OCI-LY7 (cell line): Measurements from ENCODE around the gene COPS9. TPM values are rescaled to one million over a fixed set of nuclear protein-coding genes. Genes with fewer than 3 reads are reported as not detected.

Source experiments
- BruUV-seq: library from RNA; stranded (reverse); fragments of 400-500 nt; replicated peaks from 2 replicates; lab custom pipeline; 2021; lab: Mats Ljungman, UMichigan
- CTCF ChIA-PET: fragments of 300-600 bp; sonication (Branson Sonifier 250); formaldehyde crosslinking; loops from one replicate; lab custom pipeline; 2022; ENCODE audit warnings: antibody characterized with exemption; ENCODE audit not compliant: unreplicated experiment; lab: Charles Lee
- POLR2A ChIA-PET: fragments of 300-600 bp; sonication (Branson Sonifier 250); formaldehyde crosslinking; loops from one replicate; lab custom pipeline; 2022; ENCODE audit warnings: antibody characterized with exemption; lab: Charles Lee
- DNase-seq: peaks from one replicate; pipeline ENCODE4 v3.0.0-alpha.2; 2015; ENCODE audit warnings: low spot score
- H2AFZ ChIP-seq: fragments of 200-600 bp; sonication (generic), shearing (Covaris generic); 2 replicates; pipeline ENCODE4 v1.6.1; 2014; ENCODE audit warnings: mild to moderate bottlenecking, antibody characterized with exemption, low read length, moderate library complexity
- H3K27ac ChIP-seq: fragments of 200-600 bp; sonication (generic); 2 replicates; pipeline ENCODE4 v1.5.1; 2014; ENCODE audit warnings: mixed run types, low read depth, mild to moderate bottlenecking, moderate library complexity, low read length, inconsistent platforms; ENCODE audit not compliant: poor library complexity, severe bottlenecking
- H3K36me3 ChIP-seq: fragments of 200-600 bp; sonication (generic); 2 replicates; pipeline ENCODE4 v1.6.1; 2014; ENCODE audit warnings: mild to moderate bottlenecking, antibody characterized with exemption, low read length, moderate library complexity, mixed read lengths; ENCODE audit not compliant: insufficient read depth
- H3K4me1 ChIP-seq: fragments of 200-600 bp; sonication (generic); 2 replicates; pipeline ENCODE4 v1.5.1; 2014; ENCODE audit warnings: mild to moderate bottlenecking, low read length; ENCODE audit not compliant: insufficient read depth, poor library complexity, severe bottlenecking
- H3K4me2 ChIP-seq: fragments of 200-600 bp; sonication (generic); 2 replicates; pipeline ENCODE4 v1.6.1; 2014; ENCODE audit warnings: mild to moderate bottlenecking, low read length
- H3K4me3 ChIP-seq: fragments of 200-600 bp; sonication (generic); 2 replicates; pipeline ENCODE4 v1.5.1; 2014; ENCODE audit warnings: mild to moderate bottlenecking, low read depth, low read length; ENCODE audit not compliant: poor library complexity, severe bottlenecking
- H3K79me2 ChIP-seq: fragments of 200-600 bp; sonication (generic); 2 replicates; pipeline ENCODE4 v1.6.1; 2016; ENCODE audit warnings: low read depth, mild to moderate bottlenecking, low read length, moderate library complexity, mixed read lengths; ENCODE audit not compliant: insufficient read depth
- H3K9me2 ChIP-seq: fragments of 200-600 bp; sonication (generic); 2 replicates; pipeline ENCODE4 v1.6.1; 2016; ENCODE audit warnings: mild to moderate bottlenecking, low read length, mixed read lengths; ENCODE audit not compliant: insufficient read depth
- H3K9me3 ChIP-seq: fragments of 200-600 bp; sonication (generic); 2 replicates; pipeline ENCODE4 v1.6.1; 2014; ENCODE audit warnings: mild to moderate bottlenecking, mixed run types, low read length, mixed read lengths
- H4K20me1 ChIP-seq: fragments of 200-600 bp; sonication (generic); 2 replicates; pipeline ENCODE4 v1.6.1; 2014; ENCODE audit warnings: mild to moderate bottlenecking, antibody characterized with exemption, low read length, moderate library complexity, mixed read lengths; ENCODE audit not compliant: insufficient read depth
- CTCF ChIP-seq: fragments of 200-600 bp; sonication (generic); conservative IDR thresholded peaks from 2 replicates; pipeline ENCODE4 v1.5.1; 2014; ENCODE audit warnings: mild to moderate bottlenecking, antibody characterized with exemption, low read length, moderate library complexity, mixed read lengths
- EZH2phosphoT487 ChIP-seq: fragments of 200-600 bp; sonication (generic); IDR thresholded peaks from 2 replicates; pipeline ENCODE4 v1.6.1; 2018; ENCODE audit warnings: low read depth, borderline replicate concordance, mild to moderate bottlenecking, mixed run types, antibody characterized with exemption, low read length, moderate library complexity, mixed read lengths
- intact Hi-C: fragments of 100-400 bp; cut with micrococcal nuclease; formaldehyde crosslinking; loops from one replicate; pipeline ENCODE4 v1.10.0; 2022; ENCODE audit not compliant: unreplicated experiment
- total RNA-seq, 2 experiments: library from RNA; depleted of rRNA in 1 of 2; stranded (reverse); fragments of >200 nt in 1 of 2; shearing (Covaris generic) in 1 of 2; gene quantifications; 2 replicates each; pipeline ENCODE4 v1.2.3, GENCODE V29; 2014 to 2022

The COPS9 gene
- total RNA-seq, 2 experiments from 2014 or later: 106 to 159 TPM

DNA sequence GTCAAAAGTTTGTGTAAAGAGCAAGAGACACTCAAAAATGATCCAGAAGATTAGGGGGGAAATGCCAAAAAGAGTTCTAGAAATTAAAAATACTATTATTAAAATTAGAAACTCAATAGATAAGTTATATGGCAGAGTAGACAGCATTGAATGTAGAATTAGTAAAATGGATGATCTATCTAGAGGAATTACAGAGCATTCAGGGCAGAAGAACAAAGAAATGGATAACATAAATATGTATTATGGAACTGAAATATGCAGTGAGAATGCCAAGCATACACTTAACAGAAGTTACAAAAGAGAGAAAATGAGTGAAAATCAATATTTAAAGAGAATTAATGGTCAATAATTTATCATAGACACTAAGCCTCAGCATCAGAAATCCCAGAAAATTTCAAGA lies 49.5 kb downstream of the COPS9 start:
- H3K9me3 ChIP-seq: no peaks in the 10 kb centered on the region
- CTCF ChIA-PET: no interaction called here

More for the DNA sequence above, 49.5 kb downstream of the COPS9 start:
- Histone ChIP-seq H4K20me1 (0 out of 2 replicates have a peak, but pooled peaks cover 4% of the 10 kb centered on the region), H3K27ac (no peak overlapping the region), H2AFZ (no peak overlapping the region), H3K4me1 (no peaks in the 10 kb centered on the region), H3K4me3 (no peak overlapping the region), H3K9me2 (no peaks in the 10 kb centered on the region), H3K36me3 (no peaks in the 10 kb centered on the region), H3K4me2 (no peak overlapping the region), H3K79me2 (no peaks in the 10 kb centered on the region)
- no TSS peak for BruUV-seq
- no peak for DNase-seq
- TF ChIP-seq EZH2phosphoT487 (no peak), CTCF (no peak)
- POLR2A ChIA-PET: no interaction called here
- intact Hi-C loops: no loop called here

Other genes with a start within 250 kb of the COPS9 start
- 67.1 and 86.7 TPM in 2 replicates for gene NDUFA10, start 111.0 kb downstream of the COPS9 start, total RNA-seq (2014; rRNA removed; shearing (Covaris generic))
- gene NDUFA10, start 111.0 kb downstream of the COPS9 start, total RNA-seq (2022): 91.9 and 114 TPM in 2 replicates
- gene OR6B2, start 105.9 kb downstream of the COPS9 start, total RNA-seq (2014; rRNA removed; shearing (Covaris generic)): not detected in 2 replicates
- not detected in 2 replicates for gene OR6B2, start 105.9 kb downstream of the COPS9 start, total RNA-seq (2022)
- not detected in 2 replicates for gene OR6B3, start 82.8 kb downstream of the COPS9 start, total RNA-seq (2014; rRNA removed; shearing (Covaris generic))
- gene OR6B3, start 82.8 kb downstream of the COPS9 start, total RNA-seq (2022): not detected in 2 replicates
- gene OTOS, start 4.4 kb upstream of the COPS9 start, total RNA-seq (2014; rRNA removed; shearing (Covaris generic)): not detected in 2 replicates
- gene OTOS, start 4.4 kb upstream of the COPS9 start, total RNA-seq (2022): not detected in 2 replicates